SK-N-MC (cell line): ENCODE measurements around the gene STON1.

Source experiments
- EZH2 ChIP-seq: fragments of 200-600 bp; sonication (generic); IDR thresholded peaks from one replicate; pipeline ENCODE4 v1.6.1; 2017; ENCODE audit warnings: antibody characterized with exemption
- POLR2AphosphoS5 ChIP-seq: IDR thresholded peaks from 2 replicates; pipeline ENCODE4 v1.6.1; 2012; ENCODE audit warnings: mild to moderate bottlenecking, low read depth, low read length, borderline replicate concordance

- TF ChIP-seq EZH2 (no peak), POLR2AphosphoS5 (no peak)
These were observed 59.3 kb downstream of the STON1 start for GRCh38 chr2:48589170-48589767.
